Hair follicle dermal papilla cell (primary cell): Measurements from ENCODE around the gene CDCP2. TPM values are rescaled to one million over a fixed set of nuclear protein-coding genes. Genes with fewer than 3 reads are reported as not detected.

ENCODE experiments used
- small RNA-seq: library from RNA; depleted of rRNA; stranded (forward); fragments of <200 nt; gene quantifications from one replicate; pipeline ENCODE3, GENCODE V24; 2012
- total RNA-seq: library from RNA; depleted of rRNA; stranded (reverse); fragments of >200 nt; gene quantifications from 2 replicates; pipeline ENCODE4 v1.2.3, GENCODE V29; 2012

Gene CDCP2
- total RNA-seq = not detected in 2 replicates

DNA sequence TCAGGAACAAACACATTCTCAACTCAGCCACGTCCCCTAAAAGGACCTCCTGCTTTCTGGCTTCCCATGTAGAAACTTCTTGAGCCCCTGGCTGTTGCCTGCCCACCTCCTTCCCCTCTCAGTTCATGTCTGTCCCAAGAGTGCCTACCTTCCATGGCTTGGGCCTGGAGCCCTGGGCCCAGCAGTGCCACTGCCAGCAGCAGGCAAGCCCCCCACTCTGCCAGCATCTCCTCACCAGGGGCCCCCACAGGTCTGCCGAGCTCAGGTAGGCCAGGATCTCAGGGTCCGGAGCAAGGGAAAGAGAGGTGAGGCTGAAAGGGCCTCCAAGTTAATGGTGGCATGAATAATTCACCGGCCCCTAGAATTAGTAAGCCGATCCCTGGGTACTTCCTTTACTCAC lies at the start of gene CDCP2:
TSS of gene CDCP2 (minus strand) at position 305 of the 400 bp plus-strand sequence. CDS start at position 227, 78 bp downstream.

DNA sequence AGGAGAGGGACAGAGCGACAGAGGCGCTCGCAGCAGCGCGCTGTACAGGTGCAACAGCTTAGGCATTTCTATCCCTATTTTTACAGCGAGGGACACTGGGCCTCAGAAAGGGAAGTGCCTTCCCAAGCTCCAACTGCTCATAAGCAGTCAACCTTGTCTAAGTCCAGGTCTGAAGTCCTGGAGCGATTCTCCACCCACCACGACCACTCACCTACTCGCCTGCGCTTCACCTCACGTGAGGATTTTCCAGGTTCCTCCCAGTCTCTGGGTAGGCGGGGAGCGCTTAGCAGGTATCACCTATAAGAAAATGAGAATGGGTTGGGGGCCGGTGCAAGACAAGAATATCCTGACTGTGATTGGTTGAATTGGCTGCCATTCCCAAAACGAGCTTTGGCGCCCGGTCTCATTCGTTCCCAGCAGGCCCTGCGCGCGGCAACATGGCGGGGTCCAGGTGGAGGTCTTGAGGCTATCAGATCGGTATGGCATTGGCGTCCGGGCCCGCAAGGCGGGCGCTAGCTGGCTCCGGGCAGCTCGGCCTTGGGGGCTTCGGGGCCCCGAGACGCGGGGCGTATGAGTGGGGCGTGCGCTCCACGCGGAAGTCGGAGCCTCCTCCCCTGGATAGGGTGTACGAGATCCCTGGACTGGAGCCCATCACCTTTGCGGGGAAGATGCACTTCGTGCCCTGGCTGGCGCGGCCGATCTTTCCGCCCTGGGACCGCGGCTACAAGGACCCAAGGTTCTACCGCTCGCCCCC lies 47.1 kb upstream of the CDCP2 start, which contains the start of the genes CYB5RL and MRPL37:
TSS of gene CYB5RL (minus strand) at position 266 of the 754 bp plus-strand sequence. CDS start 4,414 bp downstream, outside the sequence.
TSS of gene MRPL37 (plus strand) at position 403 of the 754 bp plus-strand sequence. CDS start at position 480, 77 bp downstream.

Small RNA genes lying within 50 kb of the gene (small RNA-seq; reads per million reads assigned to genes)
- not detected for gene AL353898.1
- gene AL353898.2 = not detected

Other genes with a start within 250 kb of the CDCP2 start
- 15.3 and 18.2 TPM in 2 replicates for gene IFT25, start 207.3 kb downstream of the CDCP2 start, total RNA-seq
- gene LRRC42, start 206.7 kb downstream of the CDCP2 start, total RNA-seq = 37.6 and 40.1 TPM in 2 replicates
- gene LDLRAD1, start 134.8 kb downstream of the CDCP2 start, total RNA-seq = not detected in 2 replicates
- 266 and 339 TPM in 2 replicates for gene TMEM59, start 99.8 kb downstream of the CDCP2 start, total RNA-seq
- 3.1 and 3.3 TPM in 2 replicates for gene TCEANC2, start 99.4 kb downstream of the CDCP2 start, total RNA-seq
- 8.4 and 11.8 TPM in 2 replicates for gene CYB5RL, start 47.0 kb upstream of the CDCP2 start, total RNA-seq
- gene MRPL37, start 47.2 kb upstream of the CDCP2 start, total RNA-seq = 66.4 and 83.7 TPM in 2 replicates